ENCODE results near the gene HOXB2.
"Not testable (repeated sequence)": the region's sequence is repeated elsewhere in the genome, so short reads cannot be mapped to it uniquely, and the experiment has no call there.

HOXB2 gene

GRCh38 chr17:48514477-48514876 lies 30.4 kb downstream of the HOXB2 start:
- no peak for DNase-seq (ENCODE audit: low spot score)

GRCh38 chr17:48513666-48514455 lies 31.0 kb downstream of the HOXB2 start:
- no peak for DNase-seq (ENCODE audit: low spot score)

GRCh38 chr17:48513097-48513496 lies 31.8 kb downstream of the HOXB2 start:
- DNase-seq (ENCODE audit: low spot score): no peak

- DNase-seq (ENCODE audit: low spot score): no peak
Measured at GRCh38 chr17:48510761-48511604, 33.9 kb downstream of the HOXB2 start.

GRCh38 chr17:48510381-48510760 lies 34.5 kb downstream of the HOXB2 start:
- DNase-seq (ENCODE audit: low spot score): no peak

GRCh38 chr17:48509708-48510107 lies 35.2 kb downstream of the HOXB2 start:
- not testable (repeated sequence) for DNase-seq (ENCODE audit: low spot score)

GRCh38 chr17:48506246-48506645 lies 38.7 kb downstream of the HOXB2 start:
- DNase-seq (ENCODE audit: low spot score): no peak

- DNase-seq (ENCODE audit: low spot score): peak; percentile 48
Measured at GRCh38 chr17:48505788-48506187, 39.1 kb downstream of the HOXB2 start.

- no peak for DNase-seq (ENCODE audit: low spot score)
Measured at GRCh38 chr17:48504953-48505352, 40.0 kb downstream of the HOXB2 start.

- no peak for DNase-seq (ENCODE audit: low spot score)
Measured at GRCh38 chr17:48503747-48504146, 41.2 kb downstream of the HOXB2 start.

GRCh38 chr17:48502901-48503300 lies 42.0 kb downstream of the HOXB2 start:
- no peak for DNase-seq (ENCODE audit: low spot score)

GRCh38 chr17:48502312-48502711 lies 42.6 kb downstream of the HOXB2 start:
- DNase-seq (ENCODE audit: low spot score): no peak

- DNase-seq (ENCODE audit: low spot score): no peak
Measured at GRCh38 chr17:48500435-48501426, 44.2 kb downstream of the HOXB2 start.

GRCh38 chr17:48499735-48500434 lies 45.0 kb downstream of the HOXB2 start:
- DNase-seq (ENCODE audit: low spot score): no peak

- DNase-seq (ENCODE audit: low spot score): no peak
Measured at GRCh38 chr17:48499248-48499647, 45.7 kb downstream of the HOXB2 start.

- DNase-seq (ENCODE audit: low spot score): no peak
Measured at GRCh38 chr17:48498164-48498850, 46.6 kb downstream of the HOXB2 start.

GRCh38 chr17:48497103-48497502 lies 47.8 kb downstream of the HOXB2 start:
- no peak for DNase-seq (ENCODE audit: low spot score)

GRCh38 chr17:48494335-48494734 lies 50.6 kb downstream of the HOXB2 start:
- DNase-seq (ENCODE audit: low spot score): no peak
